Measurements from ENCODE around the gene NLK.
A peak's percentile ranks its signal among the peaks of the same experiment; 100 is the strongest.
"Not testable (repeated sequence)": the region's sequence is repeated elsewhere in the genome, so short reads cannot be mapped to it uniquely, and the experiment has no call there.

Gene NLK

DNA sequence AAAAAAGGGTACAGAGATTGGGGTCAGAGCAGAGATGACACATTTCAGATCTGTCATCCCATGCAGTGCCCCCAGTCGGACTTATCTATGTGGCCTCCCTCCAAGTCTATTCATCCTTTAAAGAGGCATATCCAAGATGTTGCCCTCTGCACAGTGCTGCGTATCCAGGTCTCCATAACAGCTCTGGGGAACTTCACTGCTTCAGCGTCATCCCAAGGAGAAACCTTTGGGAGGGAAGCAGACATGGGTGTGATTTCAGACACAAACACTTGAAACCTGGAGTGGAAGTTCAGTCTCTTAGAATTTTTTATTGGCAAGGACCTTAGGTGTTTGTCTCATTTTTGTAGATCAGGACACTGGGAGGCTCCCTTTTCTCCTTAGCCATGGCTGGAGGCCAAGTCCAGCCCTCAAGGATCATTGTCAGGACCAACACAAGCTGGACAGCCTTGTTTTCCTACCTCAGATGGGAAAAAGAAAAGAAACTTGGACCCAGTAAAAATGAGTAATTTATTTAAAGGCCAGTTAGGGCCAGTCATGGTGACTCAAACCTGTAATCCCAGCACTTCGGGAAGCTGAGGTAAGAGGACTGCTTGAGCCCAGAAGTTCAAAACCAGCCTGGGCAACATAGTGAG lies 23.9 kb upstream of the NLK start:
- no peak for TF ChIP-seq CTCF (conservative IDR thresholded peaks at IDR 0.05; ENCODE audit: low read depth)
- POLR2A ChIA-PET (ENCODE audit: low non-redundant PET): no interaction called here
- peak overlapping the region; percentile 33; the same call in 1 of the 2 replicates for H3K27ac ChIP-seq
- peak; percentile 34 for DNase-seq (ENCODE audit: low spot score)
- CTCF ChIA-PET: interaction anchor here (1.2 kb wide), 1 partner anchor 9 kb away, joined by 3 read pairs; no protein-coding TSS in a partner anchor

- no peak for DNase-seq (ENCODE audit: low spot score)
- POLR2A ChIA-PET (ENCODE audit: low non-redundant PET): no interaction called here
- CTCF ChIA-PET: interaction anchor here (0.5 to 0.7 kb wide), 2 partner anchors 283 to 1525 kb away, joined by 3 to 5 read pairs; no protein-coding TSS in a partner anchor
- H3K27ac ChIP-seq: no peak overlapping the region
- no peak for TF ChIP-seq CTCF (conservative IDR thresholded peaks at IDR 0.05; ENCODE audit: low read depth)
These were observed 22.0 kb upstream of the NLK start for GRCh38 chr17:28020515-28020914.

DNA sequence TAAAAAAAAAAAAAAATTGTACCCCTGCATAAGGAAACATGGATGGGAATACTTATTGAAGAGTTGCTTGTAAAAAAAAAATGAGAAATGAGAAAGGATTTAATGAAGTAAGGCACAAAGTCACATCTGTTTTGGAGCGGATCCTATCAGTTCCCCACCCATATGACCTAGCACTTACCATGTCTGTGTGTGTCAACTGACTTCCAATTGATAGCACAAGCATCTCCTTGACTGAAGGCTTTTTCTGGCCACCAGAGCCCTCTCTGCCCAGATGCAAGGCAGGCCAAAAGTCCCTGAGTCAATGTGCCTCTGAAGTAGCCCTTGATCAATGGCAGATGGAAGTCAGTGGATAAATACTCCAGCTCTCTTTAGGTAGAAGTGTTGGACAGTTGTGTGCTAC lies 13.4 kb upstream of the NLK start:
- no peak overlapping the region for H3K27ac ChIP-seq
- TF ChIP-seq CTCF (conservative IDR thresholded peaks at IDR 0.05; ENCODE audit: low read depth): no peak
- POLR2A ChIA-PET (ENCODE audit: low non-redundant PET): no interaction called here
- no peak for DNase-seq (ENCODE audit: low spot score)
- CTCF ChIA-PET: no interaction called here

DNA sequence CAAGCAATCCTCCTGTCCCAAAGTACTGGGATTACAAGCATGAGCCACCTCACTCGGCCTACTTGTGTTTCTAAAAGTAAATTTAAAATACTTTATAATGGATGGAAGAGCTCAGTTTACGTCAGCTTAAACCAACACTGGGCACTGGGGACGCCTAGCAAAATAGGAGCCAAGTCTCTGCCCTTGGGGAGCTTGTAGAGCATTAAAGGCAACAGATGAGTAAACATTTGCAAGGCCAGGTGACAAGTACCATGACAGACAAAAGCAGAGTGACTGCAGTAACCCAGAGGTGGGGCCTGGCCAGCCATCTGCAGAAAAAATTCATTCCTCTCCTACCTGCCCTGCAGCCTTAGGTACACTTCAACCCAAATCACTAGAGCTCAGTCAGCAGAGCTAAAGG lies 12.1 kb upstream of the NLK start:
- ChIA-PET POLR2A (ENCODE audit: low non-redundant PET) (no interaction called here), CTCF (no interaction called here)
- DNase-seq (ENCODE audit: low spot score): no peak

GRCh38 chr17:28031174-28031573 lies 11.3 kb upstream of the NLK start:
- ChIA-PET POLR2A (ENCODE audit: low non-redundant PET) (no interaction called here), CTCF (interaction anchor here (0.6 kb wide), 1 partner anchor 139 kb away, joined by 3 read pairs; no protein-coding TSS in a partner anchor)
- TF ChIP-seq CTCF (conservative IDR thresholded peaks at IDR 0.05; ENCODE audit: low read depth): no peak
- DNase-seq (ENCODE audit: low spot score): no peak
- no peak overlapping the region for H3K27ac ChIP-seq

More for the DNA sequence above, 12.1 kb upstream of the NLK start:
- TF ChIP-seq CTCF (conservative IDR thresholded peaks at IDR 0.05; ENCODE audit: low read depth): no peak
- no peak overlapping the region for H3K27ac ChIP-seq

DNA sequence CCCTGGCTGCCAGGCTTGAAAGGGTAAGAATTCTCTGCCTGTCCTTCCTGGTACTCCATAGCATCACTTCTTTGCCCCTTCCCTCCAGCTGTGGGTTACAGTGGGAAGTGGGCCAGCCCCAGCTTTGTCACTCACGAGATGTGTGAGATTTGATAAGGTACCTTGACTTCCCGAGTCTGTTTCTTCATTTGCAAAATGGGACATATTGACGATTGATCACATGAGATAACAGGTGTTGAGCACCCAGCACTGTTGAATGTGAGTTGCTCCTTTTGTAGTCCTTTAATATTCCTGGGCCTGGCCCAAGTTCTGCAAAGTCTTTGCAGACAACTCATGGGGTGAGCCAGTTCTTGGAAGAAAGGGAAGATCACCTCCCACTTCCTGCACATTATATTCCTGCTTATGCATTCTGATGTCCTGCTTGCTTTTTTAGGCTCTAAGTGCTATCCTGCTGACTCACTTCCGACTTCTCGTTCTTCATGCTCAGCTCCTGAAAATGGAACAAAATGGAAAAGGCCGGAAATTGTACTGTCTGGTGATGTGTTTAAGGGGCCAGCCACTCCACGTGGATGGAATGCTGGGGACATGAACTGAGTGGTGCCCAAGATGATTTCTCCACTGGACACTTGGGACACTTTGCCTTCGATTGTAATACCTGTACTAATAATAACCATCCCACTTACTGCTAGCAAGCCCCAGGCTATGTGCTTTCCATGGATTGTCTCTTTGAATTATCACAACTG lies 8.3 kb upstream of the NLK start:
- POLR2A ChIA-PET (ENCODE audit: low non-redundant PET): no interaction called here

GRCh38 chr17:28035452-28035851 lies 7.0 kb upstream of the NLK start:
- H3K27ac ChIP-seq; CTCF ChIA-PET; DNase-seq (ENCODE audit: low spot score); POLR2A ChIA-PET (ENCODE audit: low non-redundant PET): not testable (repeated sequence)

More for the DNA sequence above, 8.3 kb upstream of the NLK start:
- CTCF ChIA-PET: interaction anchor here (0.6 kb wide), 3 partner anchors 34 to 1809 kb away, joined by 3 to 4 read pairs (median 3); no protein-coding TSS in a partner anchor
- DNase-seq (ENCODE audit: low spot score): peak; percentile 79
- no peak for TF ChIP-seq CTCF (conservative IDR thresholded peaks at IDR 0.05; ENCODE audit: low read depth)
- peak overlapping the region; percentile 80 for H3K27ac ChIP-seq

DNA sequence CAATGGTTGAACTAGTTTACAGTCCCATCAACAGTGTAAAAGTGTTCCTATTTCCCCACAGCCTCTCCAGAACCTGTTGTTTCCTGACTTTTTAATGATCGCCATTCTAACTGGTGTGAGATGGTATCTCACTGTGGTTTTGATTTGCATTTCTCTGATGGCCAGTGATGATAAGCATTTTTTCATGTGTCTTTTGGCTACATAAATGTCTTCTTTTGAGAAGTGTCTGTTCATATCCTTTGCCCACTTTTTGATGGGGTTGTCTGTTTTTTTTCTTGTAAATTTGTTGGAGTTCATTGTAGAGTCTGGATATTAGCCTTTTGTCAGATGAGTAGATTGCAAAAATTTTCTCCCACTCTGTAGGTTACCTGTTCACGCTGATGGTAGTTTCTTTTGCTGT lies 6.6 kb upstream of the NLK start:
- POLR2A ChIA-PET (ENCODE audit: low non-redundant PET); CTCF ChIA-PET; H3K27ac ChIP-seq; DNase-seq (ENCODE audit: low spot score): not testable (repeated sequence)
